ENCODE results near the gene HIVEP1. TPM values are rescaled to one million over a fixed set of nuclear protein-coding genes. Genes with fewer than 3 reads are reported as not detected.

The HIVEP1 gene
- total and polyA plus RNA-seq, 4 donors: 2.7 to 27.2 (median 6.2) TPM

- DNase-seq (ENCODE audit: low spot score): no peak
- peaks cover 0 to 9% (median under 1%) of the 10 kb centered on the region in 4 donors for H3K36me3 ChIP-seq (ENCODE audit: control insufficient read depth in 4 of 4, insufficient read depth in 3 of 4, low read depth in 1 of 4, low read length in 3 of 4)
- H3K27ac ChIP-seq (ENCODE audit: low read depth in 1 of 2, low read length in 2 of 2): peak overlapping the region in 1 of 2 donors; percentile 6
- no peak overlapping the region for H3K4me3 ChIP-seq (ENCODE audit: low read depth in 1 of 3, low read length in 3 of 3)
- H3K9ac ChIP-seq (ENCODE audit: low read depth in 1 of 2, low read length in 2 of 2): no peak overlapping the region
- 42% methylated on average over 2 of the region's 2 CpGs for WGBS
- H3K9me3 ChIP-seq (ENCODE audit: control insufficient read depth in 4 of 4, low read length in 3 of 4): no peaks in the 10 kb centered on the region
- peak in 1 of 2 donors; percentile 9 for TF ChIP-seq RXRA (IDR thresholded peaks at IDR 0.05)
- no peak for TF ChIP-seq GABPA (IDR thresholded peaks at IDR 0.05 in 1 of 2, conservative IDR thresholded peaks at IDR 0.05 in 1 of 2)
- TF ChIP-seq JUND (IDR thresholded peaks at IDR 0.05): peak in 1 of 2 donors; percentile 15
- peak; percentile 23 to 38 for TF ChIP-seq HNF4A (conservative IDR thresholded peaks at IDR 0.05)
- peaks cover 2 to 23% (median 14%) of the 10 kb centered on the region in 4 donors for H3K4me1 ChIP-seq (ENCODE audit: control insufficient read depth in 4 of 4, insufficient read depth in 4 of 4, low read length in 3 of 4)
- no peaks in the 10 kb centered on the region for H3K27me3 ChIP-seq (ENCODE audit: control insufficient read depth in 4 of 4, insufficient read depth in 4 of 4, low read length in 3 of 4)
These were observed 19.0 kb downstream of the HIVEP1 start for GRCh38 chr6:12030993-12031550.

DNA sequence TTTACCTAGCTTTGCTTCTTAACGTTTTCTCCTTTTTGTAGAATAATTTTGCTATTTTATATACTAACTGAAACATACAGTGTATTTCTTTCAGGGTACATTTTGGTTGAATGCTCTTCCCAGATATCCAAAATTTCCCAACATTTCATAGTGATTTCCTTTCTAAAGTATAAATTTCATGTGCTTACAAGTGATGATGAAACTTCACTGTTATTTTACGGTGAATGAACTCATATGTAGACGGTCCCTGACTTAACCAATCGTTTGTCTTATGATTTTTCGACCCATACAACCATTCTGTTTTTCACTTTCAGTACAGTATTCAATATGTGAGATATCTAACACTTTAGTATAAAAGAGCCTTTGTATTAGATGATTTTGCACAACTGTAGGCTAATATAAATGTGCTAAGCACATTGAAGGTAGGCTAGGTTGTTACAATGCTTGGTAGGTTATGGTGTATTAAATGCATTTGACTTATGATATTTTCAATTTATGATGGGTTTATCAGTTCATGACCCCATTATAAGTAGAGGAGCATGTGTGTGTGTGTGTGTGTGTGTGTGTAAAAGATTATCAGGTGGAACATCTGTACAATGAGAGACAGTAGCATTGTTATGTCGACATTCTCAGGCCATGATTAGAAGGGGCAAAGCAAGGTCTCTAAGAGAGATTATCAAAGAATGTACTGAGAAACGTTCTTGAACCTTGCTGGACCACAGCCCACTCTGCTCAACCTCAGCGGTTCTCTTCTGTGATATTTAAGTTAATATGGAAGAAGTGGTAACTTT is 20.9 kb downstream of the HIVEP1 start:
- 48% methylated on average over 8 of the region's 8 CpGs for WGBS

More for the DNA sequence above, 20.9 kb downstream of the HIVEP1 start:
- Histone ChIP-seq H3K27me3 (ENCODE audit: control insufficient read depth in 4 of 4, insufficient read depth in 4 of 4, low read length in 3 of 4) (no peaks in the 10 kb centered on the region), H3K36me3 (ENCODE audit: control insufficient read depth in 4 of 4, insufficient read depth in 3 of 4, low read depth in 1 of 4, low read length in 3 of 4) (peaks cover 0 to 6% (median under 1%) of the 10 kb centered on the region in 4 donors), H3K27ac (ENCODE audit: low read depth in 1 of 2, low read length in 2 of 2) (no peak overlapping the region), H3K4me1 (ENCODE audit: control insufficient read depth in 4 of 4, insufficient read depth in 4 of 4, low read length in 3 of 4) (peaks cover 0 to 22% (median 12%) of the 10 kb centered on the region in 4 donors), H3K9ac (ENCODE audit: low read depth in 1 of 2, low read length in 2 of 2) (no peak overlapping the region), H3K4me3 (ENCODE audit: low read depth in 1 of 3, low read length in 3 of 3) (no peak overlapping the region), H3K9me3 (ENCODE audit: control insufficient read depth in 4 of 4, low read length in 3 of 4) (no peaks in the 10 kb centered on the region)
- no peak for DNase-seq (ENCODE audit: low spot score)
- TF ChIP-seq HNF4G (IDR thresholded peaks at IDR 0.05) (no peak), YY1 (IDR thresholded peaks at IDR 0.05) (no peak), REST (IDR thresholded peaks at IDR 0.05) (no peak), ATF3 (IDR thresholded peaks at IDR 0.05) (no peak), HNF4A (conservative IDR thresholded peaks at IDR 0.05) (no peak), JUND (IDR thresholded peaks at IDR 0.05) (no peak), GABPA (IDR thresholded peaks at IDR 0.05 in 1 of 2, conservative IDR thresholded peaks at IDR 0.05 in 1 of 2) (no peak), FOXA1 (IDR thresholded peaks at IDR 0.05) (no peak)
- TF ChIP-seq, protein P1, sequence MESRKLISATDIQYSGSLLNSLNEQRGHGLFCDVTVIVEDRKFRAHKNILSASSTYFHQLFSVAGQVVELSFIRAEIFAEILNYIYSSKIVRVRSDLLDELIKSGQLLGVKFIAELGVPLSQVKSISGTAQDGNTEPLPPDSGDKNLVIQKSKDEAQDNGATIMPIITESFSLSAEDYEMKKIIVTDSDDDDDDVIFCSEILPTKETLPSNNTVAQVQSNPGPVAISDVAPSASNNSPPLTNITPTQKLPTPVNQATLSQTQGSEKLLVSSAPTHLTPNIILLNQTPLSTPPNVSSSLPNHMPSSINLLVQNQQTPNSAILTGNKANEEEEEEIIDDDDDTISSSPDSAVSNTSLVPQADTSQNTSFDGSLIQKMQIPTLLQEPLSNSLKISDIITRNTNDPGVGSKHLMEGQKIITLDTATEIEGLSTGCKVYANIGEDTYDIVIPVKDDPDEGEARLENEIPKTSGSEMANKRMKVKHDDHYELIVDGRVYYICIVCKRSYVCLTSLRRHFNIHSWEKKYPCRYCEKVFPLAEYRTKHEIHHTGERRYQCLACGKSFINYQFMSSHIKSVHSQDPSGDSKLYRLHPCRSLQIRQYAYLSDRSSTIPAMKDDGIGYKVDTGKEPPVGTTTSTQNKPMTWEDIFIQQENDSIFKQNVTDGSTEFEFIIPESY (IDR thresholded peaks at IDR 0.05): no peak
